Transverse colon (tissue), 3 donors: ENCODE results near the gene MRPL53.

Source experiments
- EP300 ChIP-seq: sonication (generic); formaldehyde crosslinking; IDR thresholded peaks from one replicate; pipeline ENCODE4 v1.6.1; 2017; ENCODE audit warnings: antibody characterized with exemption, low read depth
- POLR2A ChIP-seq: fragments of 450-650 bp; IDR thresholded peaks from one replicate; pipeline ENCODE4 v1.6.1; 2016; ENCODE audit warnings: antibody characterized with exemption, mild to moderate bottlenecking, moderate library complexity
- TF ChIP-seq, protein P1 (sequence below), 5 experiments: fragments of 200-600 bp in 3 of 5; fragments of 450-650 bp in 2 of 5; sonication (generic) in 3 of 5; IDR thresholded peaks; 1 replicate in 2 of 5; 2 replicates in 3 of 5; pipeline ENCODE4 v1.5.1; 2016 to 2017; ENCODE audit warnings: antibody characterized with exemption in 5 of 5, inconsistent platforms in 3 of 5, mild to moderate bottlenecking in 2 of 5, moderate library complexity in 1 of 5

GRCh38 chr2:74444498-74445318, 27.8 kb downstream of the MRPL53 start:
- TF ChIP-seq, protein P1, sequence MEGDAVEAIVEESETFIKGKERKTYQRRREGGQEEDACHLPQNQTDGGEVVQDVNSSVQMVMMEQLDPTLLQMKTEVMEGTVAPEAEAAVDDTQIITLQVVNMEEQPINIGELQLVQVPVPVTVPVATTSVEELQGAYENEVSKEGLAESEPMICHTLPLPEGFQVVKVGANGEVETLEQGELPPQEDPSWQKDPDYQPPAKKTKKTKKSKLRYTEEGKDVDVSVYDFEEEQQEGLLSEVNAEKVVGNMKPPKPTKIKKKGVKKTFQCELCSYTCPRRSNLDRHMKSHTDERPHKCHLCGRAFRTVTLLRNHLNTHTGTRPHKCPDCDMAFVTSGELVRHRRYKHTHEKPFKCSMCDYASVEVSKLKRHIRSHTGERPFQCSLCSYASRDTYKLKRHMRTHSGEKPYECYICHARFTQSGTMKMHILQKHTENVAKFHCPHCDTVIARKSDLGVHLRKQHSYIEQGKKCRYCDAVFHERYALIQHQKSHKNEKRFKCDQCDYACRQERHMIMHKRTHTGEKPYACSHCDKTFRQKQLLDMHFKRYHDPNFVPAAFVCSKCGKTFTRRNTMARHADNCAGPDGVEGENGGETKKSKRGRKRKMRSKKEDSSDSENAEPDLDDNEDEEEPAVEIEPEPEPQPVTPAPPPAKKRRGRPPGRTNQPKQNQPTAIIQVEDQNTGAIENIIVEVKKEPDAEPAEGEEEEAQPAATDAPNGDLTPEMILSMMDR (IDR thresholded peaks at IDR 0.05) = no peak
- TF ChIP-seq POLR2A (no peak), EP300 (no peak)
